Neural progenitor cell (in vitro differentiated cells): ENCODE results near the gene PAXIP1.

Experiments used
- EZH2phosphoT487 ChIP-seq: fragments of 200-600 bp; sonication (generic); IDR thresholded peaks from 2 replicates; pipeline ENCODE4 v1.6.1; 2017; ENCODE audit warnings: antibody characterized with exemption
- TF ChIP-seq, protein P1 (sequence below): fragments of 200-600 bp; sonication (generic); IDR thresholded peaks from 2 replicates; pipeline ENCODE4 v1.5.1; 2017; ENCODE audit warnings: antibody characterized with exemption, mild to moderate bottlenecking

- no peak for TF ChIP-seq EZH2phosphoT487
- TF ChIP-seq, protein P1, sequence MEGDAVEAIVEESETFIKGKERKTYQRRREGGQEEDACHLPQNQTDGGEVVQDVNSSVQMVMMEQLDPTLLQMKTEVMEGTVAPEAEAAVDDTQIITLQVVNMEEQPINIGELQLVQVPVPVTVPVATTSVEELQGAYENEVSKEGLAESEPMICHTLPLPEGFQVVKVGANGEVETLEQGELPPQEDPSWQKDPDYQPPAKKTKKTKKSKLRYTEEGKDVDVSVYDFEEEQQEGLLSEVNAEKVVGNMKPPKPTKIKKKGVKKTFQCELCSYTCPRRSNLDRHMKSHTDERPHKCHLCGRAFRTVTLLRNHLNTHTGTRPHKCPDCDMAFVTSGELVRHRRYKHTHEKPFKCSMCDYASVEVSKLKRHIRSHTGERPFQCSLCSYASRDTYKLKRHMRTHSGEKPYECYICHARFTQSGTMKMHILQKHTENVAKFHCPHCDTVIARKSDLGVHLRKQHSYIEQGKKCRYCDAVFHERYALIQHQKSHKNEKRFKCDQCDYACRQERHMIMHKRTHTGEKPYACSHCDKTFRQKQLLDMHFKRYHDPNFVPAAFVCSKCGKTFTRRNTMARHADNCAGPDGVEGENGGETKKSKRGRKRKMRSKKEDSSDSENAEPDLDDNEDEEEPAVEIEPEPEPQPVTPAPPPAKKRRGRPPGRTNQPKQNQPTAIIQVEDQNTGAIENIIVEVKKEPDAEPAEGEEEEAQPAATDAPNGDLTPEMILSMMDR = no peak
Measured at GRCh38 chr7:154903083-154903731, 99.7 kb downstream of the PAXIP1 start.
